ENCODE data around the gene BARX1.
"Not testable (repeated sequence)": the region's sequence is repeated elsewhere in the genome, so short reads cannot be mapped to it uniquely, and the experiment has no call there.

BARX1 gene

GRCh38 chr9:93951655-93952118, 3.5 kb downstream of the BARX1 start:
- no peak for DNase-seq (ENCODE audit: low read depth)

DNA sequence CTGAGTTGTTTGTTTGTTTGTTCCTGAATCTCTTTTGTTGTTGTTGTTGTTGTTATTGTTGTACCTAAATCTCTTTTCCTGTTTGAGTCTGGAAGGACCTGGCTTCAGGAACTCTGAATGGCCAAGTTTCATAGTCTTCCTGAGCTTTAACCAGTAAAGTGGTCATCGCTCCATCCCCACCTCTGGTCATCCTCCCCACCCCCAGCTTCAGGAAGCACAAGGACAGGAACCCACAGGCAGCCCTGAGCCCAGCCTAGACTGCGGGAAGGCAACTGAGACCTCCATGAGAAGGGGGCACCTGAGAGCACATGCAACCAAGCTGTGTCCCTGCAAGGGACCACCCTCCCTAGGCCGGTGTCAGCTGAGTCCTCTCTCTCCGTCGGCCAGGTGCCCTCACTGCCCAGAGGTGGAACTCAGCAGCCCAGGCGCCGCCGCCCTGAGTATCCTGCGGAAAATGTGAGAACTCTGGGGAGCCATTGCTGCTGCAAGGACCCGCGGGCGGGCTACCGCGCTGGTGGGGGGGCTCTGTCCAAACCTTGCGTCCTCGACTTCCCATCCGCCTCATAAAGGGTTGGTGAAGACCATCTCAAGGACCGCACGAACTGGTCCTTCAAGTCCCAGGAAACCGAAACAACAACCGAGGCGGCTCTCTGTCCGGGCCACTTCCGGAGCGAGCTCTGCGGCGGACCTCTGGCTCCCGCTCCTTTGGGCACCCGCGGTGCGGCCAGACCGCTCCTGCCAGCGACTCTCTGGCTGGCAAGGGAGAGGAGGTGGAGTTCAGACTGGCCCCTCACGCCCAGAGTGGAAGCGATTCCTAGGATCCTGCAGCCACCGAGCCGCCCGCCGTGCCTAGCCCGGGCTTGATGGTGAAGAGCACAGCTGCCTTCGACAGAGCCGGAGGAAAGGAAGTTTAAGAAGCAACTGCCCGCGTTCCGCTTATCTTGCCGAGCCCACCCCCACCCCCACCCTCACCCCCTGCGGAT, 4.2 kb downstream of the BARX1 start:
- peak; percentile 6 for DNase-seq (ENCODE audit: low read depth)

DNA sequence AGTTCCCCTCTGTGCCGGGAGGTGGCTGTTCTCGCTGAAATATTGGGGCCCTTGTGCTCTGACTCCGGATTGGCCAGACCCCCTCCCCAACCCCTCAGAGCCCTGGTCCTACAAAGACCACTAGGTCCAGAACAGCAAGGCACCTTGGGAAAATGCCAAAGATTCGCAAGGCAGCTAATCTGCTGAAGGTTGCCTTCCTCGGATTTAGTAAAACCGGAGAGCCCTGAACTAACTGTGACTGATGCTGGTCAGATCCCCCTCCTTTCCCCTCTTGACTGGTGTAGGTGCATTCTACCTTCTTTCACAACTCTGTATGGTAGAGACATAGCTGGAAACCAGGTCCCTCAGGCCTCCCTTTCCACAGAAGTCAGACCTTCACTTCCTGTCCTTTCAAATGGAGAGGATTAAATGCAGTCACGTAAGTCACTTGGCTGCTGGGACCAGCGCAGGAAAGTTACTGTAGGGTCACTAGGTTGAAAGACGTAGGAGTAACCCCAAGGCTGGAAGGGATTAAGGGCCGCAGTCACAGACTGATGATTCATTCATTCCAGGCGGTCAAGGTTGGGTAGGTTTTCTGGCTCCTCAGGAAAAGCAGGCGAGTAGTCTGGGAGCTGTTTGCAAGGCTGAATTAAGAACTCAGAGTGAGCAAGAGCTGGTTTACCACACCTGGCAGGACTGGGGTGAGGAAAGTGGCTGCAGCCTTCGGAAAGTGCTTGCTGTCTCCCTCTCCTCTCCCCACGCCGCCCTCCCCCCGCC, 5.3 kb downstream of the BARX1 start:
- no peak for DNase-seq (ENCODE audit: low read depth)

- no peak for DNase-seq (ENCODE audit: low read depth)
These were observed 6.0 kb downstream of the BARX1 start for GRCh38 chr9:93949073-93949693.

DNA sequence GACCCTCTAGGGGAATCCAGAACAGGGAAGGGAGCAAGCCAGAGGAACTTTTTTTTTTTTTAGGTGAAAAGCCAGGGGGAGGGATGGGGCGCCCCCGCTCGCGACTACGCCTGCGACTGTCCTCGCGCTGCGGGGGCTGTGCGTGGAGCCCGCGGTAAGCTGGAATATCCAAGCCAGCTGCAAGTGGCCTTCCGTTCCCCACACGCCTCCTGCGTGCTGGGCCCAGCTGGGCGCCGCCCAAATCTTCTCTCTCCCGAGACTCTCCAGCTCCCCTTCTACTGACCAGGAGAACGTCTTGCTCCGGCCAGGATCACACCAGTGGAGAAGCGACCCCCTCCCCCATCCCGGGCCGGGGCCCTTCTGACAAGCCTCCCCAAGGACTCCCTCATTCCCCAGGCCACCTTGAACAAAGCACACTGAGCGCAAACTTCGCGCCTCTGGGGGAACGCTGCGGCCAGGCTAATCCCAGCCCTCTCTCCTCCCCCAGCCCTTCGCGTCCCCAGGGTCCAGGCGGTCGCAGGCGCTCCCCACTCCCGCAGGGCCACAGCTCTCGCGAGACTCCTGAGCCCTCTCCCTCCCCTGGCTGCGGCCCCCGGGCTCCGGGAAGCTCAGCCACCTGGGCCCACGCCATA, 6.6 kb downstream of the BARX1 start:
- DNase-seq (ENCODE audit: low read depth): no peak

GRCh38 chr9:93947409-93948070, 7.6 kb downstream of the BARX1 start:
- no peak for DNase-seq (ENCODE audit: low read depth)

- no peak for DNase-seq (ENCODE audit: low read depth)
These were observed 8.8 kb downstream of the BARX1 start for GRCh38 chr9:93946338-93946712.

GRCh38 chr9:93945400-93946337, 9.5 kb downstream of the BARX1 start:
- no peak for DNase-seq (ENCODE audit: low read depth)

- no peak for DNase-seq (ENCODE audit: low read depth)
These were observed 11.1 kb downstream of the BARX1 start for GRCh38 chr9:93944011-93944410.

GRCh38 chr9:93942161-93942560, 13.0 kb downstream of the BARX1 start:
- DNase-seq (ENCODE audit: low read depth): no peak

- no peak for DNase-seq (ENCODE audit: low read depth)
These were observed 13.7 kb downstream of the BARX1 start for GRCh38 chr9:93941493-93941892.

DNA sequence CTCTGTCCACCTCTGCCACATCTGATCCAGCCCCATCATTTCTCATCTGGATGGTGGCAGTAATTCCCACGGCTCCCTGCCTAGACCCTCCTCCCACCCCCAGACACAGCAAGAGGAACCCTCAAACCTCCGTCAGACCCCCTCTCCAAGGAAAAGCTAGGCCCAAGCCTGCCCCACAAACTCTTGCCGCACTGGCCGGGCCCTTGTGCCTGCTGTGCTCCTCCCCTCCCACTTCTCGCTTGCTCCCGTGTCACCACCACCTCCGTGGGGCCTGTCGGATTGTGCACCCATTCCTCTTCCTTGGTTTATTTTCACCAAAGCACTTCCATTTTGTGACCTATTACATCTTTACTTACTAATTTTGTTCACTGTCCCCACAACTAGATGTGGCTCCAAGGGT, 14.2 kb downstream of the BARX1 start:
- no peak for DNase-seq (ENCODE audit: low read depth)

- DNase-seq (ENCODE audit: low read depth): not testable (repeated sequence)
These were observed 15.6 kb downstream of the BARX1 start for GRCh38 chr9:93939589-93939988.

DNA sequence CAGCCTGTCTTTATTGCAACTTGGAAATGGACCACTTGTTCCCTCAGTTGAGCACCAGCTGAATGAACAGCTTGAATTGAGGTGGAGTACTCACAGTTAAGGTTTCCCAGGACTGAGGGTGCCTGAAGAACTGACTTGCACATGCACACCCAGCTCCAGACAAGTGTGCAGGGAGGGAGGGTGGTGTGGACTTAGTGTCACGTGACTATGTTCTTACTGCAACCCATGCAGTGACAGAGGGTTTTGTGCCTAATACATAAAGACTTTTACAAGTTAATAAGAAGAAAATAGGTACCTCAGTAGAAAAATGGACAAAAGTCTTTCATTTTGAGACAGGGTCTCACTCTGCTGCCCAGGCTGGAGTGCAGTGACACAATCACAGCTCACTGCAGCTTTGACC, 18.0 kb downstream of the BARX1 start:
- DNase-seq (ENCODE audit: low read depth): no peak

GRCh38 chr9:93931905-93932304, 23.2 kb downstream of the BARX1 start:
- DNase-seq (ENCODE audit: low read depth): no peak

- DNase-seq (ENCODE audit: low read depth): no peak
These were observed 25.1 kb downstream of the BARX1 start for GRCh38 chr9:93930070-93930469.

DNA sequence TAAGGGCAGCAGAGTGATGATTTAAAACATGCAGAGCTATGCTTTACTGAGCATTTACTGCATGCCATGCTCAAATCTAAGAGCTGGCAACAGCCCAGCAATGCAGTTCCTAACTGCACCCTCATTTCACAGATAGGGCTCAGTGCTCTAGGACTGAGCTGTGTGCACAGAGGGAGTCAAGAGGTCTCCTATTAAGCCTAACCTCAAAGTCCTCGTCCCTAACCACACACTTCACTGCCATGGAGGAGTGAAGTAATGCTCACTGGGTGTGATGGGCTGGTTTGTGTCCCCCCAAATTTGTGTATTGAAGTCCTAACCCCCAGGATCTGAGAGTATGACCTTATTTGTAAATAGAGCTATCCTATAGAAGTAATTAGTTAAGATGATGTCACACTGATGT, 25.9 kb downstream of the BARX1 start:
- DNase-seq (ENCODE audit: low read depth): no peak

DNA sequence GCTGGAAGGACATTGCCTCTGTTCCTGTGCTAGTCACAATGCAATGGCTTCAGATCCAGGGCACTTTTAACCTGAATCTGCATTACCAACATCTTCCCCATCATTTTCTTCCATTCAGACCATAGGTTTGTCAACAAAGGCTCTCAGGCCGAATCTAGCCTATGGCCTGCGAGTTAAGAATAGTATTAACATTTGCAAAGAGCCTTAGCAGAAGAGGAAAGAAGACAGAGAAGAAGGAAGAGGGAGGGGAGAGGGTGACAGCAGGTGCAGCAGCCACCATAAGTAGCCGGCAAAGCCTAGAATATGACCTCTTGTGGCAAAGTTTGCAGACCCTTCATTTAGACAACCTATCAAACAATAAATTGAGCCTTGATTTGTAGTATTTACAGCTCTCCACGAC, 32.6 kb downstream of the BARX1 start:
- no peak for DNase-seq (ENCODE audit: low read depth)

DNA sequence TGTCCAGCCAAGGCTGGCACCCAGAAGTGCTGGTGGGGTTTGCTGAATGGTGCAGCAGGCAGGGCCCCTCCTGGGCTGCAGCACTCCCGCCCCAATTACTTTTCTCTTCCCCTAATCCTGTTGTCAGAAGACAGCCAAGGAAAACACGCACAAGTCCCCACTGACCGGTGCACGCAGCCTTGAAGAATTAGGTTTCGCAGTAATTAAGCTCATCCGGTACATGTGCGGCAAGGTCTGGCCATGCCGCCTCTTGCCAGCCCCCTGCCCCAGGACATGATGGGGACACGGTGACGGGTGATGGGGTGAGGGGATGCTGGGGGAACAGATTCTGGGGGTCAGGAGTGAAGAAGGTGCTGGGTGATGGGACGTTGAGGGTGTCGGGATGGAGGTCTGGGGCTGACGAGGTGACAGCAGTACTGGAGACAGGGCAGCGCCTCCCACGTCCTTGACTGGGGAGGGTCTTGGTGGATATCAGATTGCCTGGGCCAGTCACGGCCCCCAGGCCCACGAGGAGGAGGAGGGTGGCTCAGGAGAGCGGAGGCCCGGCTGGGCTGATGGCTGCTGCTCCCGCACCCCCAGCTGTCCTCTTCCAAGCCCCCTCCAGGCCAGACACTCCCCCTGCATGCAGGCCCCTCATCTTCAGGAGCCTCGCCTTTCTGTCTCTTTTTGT, 34.9 kb downstream of the BARX1 start:
- no peak for DNase-seq (ENCODE audit: low read depth)

DNA sequence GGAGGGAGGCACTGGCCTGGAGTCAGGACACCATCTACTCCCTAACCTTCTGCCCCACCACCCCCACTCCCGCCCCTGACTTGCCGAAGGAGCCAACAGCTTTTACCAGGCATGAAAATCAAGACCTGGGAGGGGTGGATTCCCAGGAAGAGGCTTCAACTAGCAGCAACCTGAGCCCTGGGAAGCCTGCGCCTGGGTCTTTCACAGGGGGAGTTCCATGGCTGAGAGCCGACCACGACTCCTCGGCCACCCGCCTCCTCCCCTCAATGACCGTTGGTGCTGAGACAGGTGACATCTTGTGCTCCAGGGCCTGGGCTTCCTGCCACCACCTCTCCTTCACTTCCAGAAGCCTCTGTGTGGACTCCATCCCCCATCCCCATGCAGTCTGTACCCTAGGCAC, 37.1 kb downstream of the BARX1 start:
- no peak for DNase-seq (ENCODE audit: low read depth)

Data from GM04504 (cell line).